MM.1S (cell line): Measurements from ENCODE around the gene CLCN4.

ENCODE experiments used
- EZH2 ChIP-seq: fragments of 300-600 bp; sonication (generic); optimal IDR thresholded peaks from 2 replicates; pipeline ENCODE3; 2017; ENCODE audit warnings: low read depth, mild to moderate bottlenecking, antibody characterized with exemption, low read length, mixed read lengths
- TF ChIP-seq, protein P1 (sequence below): fragments of 300-600 bp; sonication (generic); IDR thresholded peaks from 2 replicates; pipeline ENCODE4 v1.5.1; 2016; ENCODE audit warnings: antibody characterized with exemption, low read length, mixed read lengths

DNA sequence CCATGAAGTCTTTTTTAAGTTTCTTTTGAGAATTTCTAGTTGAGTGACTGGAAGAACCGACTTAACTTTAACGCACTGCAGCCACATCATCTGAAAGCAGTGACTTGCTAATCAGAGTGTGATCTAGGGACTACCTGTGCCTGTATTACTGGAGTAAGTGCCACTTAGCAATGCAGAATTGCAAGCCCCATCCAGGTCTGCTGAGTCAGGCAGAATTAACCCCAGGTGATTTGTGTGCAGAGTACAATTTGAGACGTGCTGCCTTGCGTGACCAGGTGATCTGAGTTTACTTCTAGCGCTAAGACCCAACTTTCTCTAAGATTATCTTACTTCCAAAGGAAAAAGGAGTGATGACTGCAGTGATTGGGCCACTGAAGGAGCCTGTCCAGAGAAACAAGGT lies 85.3 kb downstream of the CLCN4 start:
- TF ChIP-seq, protein P1, sequence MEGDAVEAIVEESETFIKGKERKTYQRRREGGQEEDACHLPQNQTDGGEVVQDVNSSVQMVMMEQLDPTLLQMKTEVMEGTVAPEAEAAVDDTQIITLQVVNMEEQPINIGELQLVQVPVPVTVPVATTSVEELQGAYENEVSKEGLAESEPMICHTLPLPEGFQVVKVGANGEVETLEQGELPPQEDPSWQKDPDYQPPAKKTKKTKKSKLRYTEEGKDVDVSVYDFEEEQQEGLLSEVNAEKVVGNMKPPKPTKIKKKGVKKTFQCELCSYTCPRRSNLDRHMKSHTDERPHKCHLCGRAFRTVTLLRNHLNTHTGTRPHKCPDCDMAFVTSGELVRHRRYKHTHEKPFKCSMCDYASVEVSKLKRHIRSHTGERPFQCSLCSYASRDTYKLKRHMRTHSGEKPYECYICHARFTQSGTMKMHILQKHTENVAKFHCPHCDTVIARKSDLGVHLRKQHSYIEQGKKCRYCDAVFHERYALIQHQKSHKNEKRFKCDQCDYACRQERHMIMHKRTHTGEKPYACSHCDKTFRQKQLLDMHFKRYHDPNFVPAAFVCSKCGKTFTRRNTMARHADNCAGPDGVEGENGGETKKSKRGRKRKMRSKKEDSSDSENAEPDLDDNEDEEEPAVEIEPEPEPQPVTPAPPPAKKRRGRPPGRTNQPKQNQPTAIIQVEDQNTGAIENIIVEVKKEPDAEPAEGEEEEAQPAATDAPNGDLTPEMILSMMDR: no peak
- TF ChIP-seq EZH2: no peak
